RKO (cell line): Measurements from ENCODE around the gene WDR4.
"Not testable (repeated sequence)": the region's sequence is repeated elsewhere in the genome, so short reads cannot be mapped to it uniquely, and the experiment has no call there.

ENCODE experiments used
- DNase-seq: peaks from one replicate; pipeline ENCODE4 v3.0.0-alpha.2; 2016; ENCODE audit warnings: low spot score

WDR4 gene

GRCh38 chr21:42852925-42853570, 26.3 kb downstream of the WDR4 start:
- DNase-seq: no peak

GRCh38 chr21:42851812-42852665, 27.3 kb downstream of the WDR4 start:
- DNase-seq: no peak

GRCh38 chr21:42850866-42851391, 28.4 kb downstream of the WDR4 start:
- peak; percentile 26 for DNase-seq

- no peak for DNase-seq
Measured at GRCh38 chr21:42850463-42850862, 28.9 kb downstream of the WDR4 start.

GRCh38 chr21:42849759-42850412, 29.5 kb downstream of the WDR4 start:
- DNase-seq: no peak

- no peak for DNase-seq
Measured at GRCh38 chr21:42848932-42849758, 30.2 kb downstream of the WDR4 start.

GRCh38 chr21:42848144-42848931, 31.0 kb downstream of the WDR4 start:
- DNase-seq: not testable (repeated sequence)

- no peak for DNase-seq
Measured at GRCh38 chr21:42847726-42848125, 31.6 kb downstream of the WDR4 start.

- no peak for DNase-seq
Measured at GRCh38 chr21:42847051-42847707, 32.2 kb downstream of the WDR4 start.

GRCh38 chr21:42846221-42846620, 33.1 kb downstream of the WDR4 start:
- no peak for DNase-seq

GRCh38 chr21:42845296-42845965, 33.9 kb downstream of the WDR4 start:
- no peak for DNase-seq

- DNase-seq: no peak
Measured at GRCh38 chr21:42844411-42845113, 34.8 kb downstream of the WDR4 start.

GRCh38 chr21:42843056-42843455, 36.3 kb downstream of the WDR4 start:
- DNase-seq: no peak

- DNase-seq: not testable (repeated sequence)
Measured at GRCh38 chr21:42841916-42842655, 37.3 kb downstream of the WDR4 start.

GRCh38 chr21:42841156-42841915, 38.0 kb downstream of the WDR4 start:
- no peak for DNase-seq

- DNase-seq: no peak
Measured at GRCh38 chr21:42840411-42841155, 38.8 kb downstream of the WDR4 start.
